Measurements from ENCODE around the gene CLEC2B. TPM values are rescaled to one million over a fixed set of nuclear protein-coding genes. Genes with fewer than 3 reads are reported as not detected.

Gene CLEC2B
- 248 TPM for total RNA-seq

GRCh38 chr12:9869307-9870161, at the start of gene CLEC2B:
Gene CLEC2B (minus strand): TSS chr12:9869354.
- peaks cover 14% of the 10 kb centered on the region for H3K4me1 ChIP-seq (ENCODE audit: insufficient read depth, low read length)
- no peaks in the 10 kb centered on the region for H3K9me3 ChIP-seq (ENCODE audit: low read depth, low read length)
- peak within 1 kb of the TSS; percentile 50 for H3K4me3 ChIP-seq (ENCODE audit: low read length)
- no peaks in the 10 kb centered on the region for H3K27me3 ChIP-seq (ENCODE audit: insufficient read depth, low read length)

- Histone ChIP-seq H3K27me3 (ENCODE audit: insufficient read depth, low read length) (no peaks in the 10 kb centered on the region), H3K4me1 (ENCODE audit: insufficient read depth, low read length) (no peaks in the 10 kb centered on the region), H3K9me3 (ENCODE audit: low read depth, low read length) (peaks cover 21% of the 10 kb centered on the region), H3K4me3 (ENCODE audit: low read length) (no peak overlapping the region)
These were observed 42.6 kb upstream of the CLEC2B start for GRCh38 chr12:9911708-9912107.

GRCh38 chr12:9910716-9911421, 41.7 kb upstream of the CLEC2B start:
- Histone ChIP-seq H3K4me1 (ENCODE audit: insufficient read depth, low read length) (peaks cover 6% of the 10 kb centered on the region), H3K9me3 (ENCODE audit: low read depth, low read length) (peaks cover 21% of the 10 kb centered on the region), H3K27me3 (ENCODE audit: insufficient read depth, low read length) (no peaks in the 10 kb centered on the region), H3K4me3 (ENCODE audit: low read length) (no peak overlapping the region)

GRCh38 chr12:9909724-9910123, 40.6 kb upstream of the CLEC2B start:
- H3K27me3 ChIP-seq (ENCODE audit: insufficient read depth, low read length): no peaks in the 10 kb centered on the region
- H3K9me3 ChIP-seq (ENCODE audit: low read depth, low read length): peaks cover 21% of the 10 kb centered on the region
- H3K4me1 ChIP-seq (ENCODE audit: insufficient read depth, low read length): peaks cover 6% of the 10 kb centered on the region
- H3K4me3 ChIP-seq (ENCODE audit: low read length): no peak overlapping the region

- peaks cover 24% of the 10 kb centered on the region for H3K9me3 ChIP-seq (ENCODE audit: low read depth, low read length)
- H3K4me1 ChIP-seq (ENCODE audit: insufficient read depth, low read length): peaks cover 6% of the 10 kb centered on the region
- no peak overlapping the region for H3K4me3 ChIP-seq (ENCODE audit: low read length)
- H3K27me3 ChIP-seq (ENCODE audit: insufficient read depth, low read length): no peaks in the 10 kb centered on the region
These were observed 39.2 kb upstream of the CLEC2B start for GRCh38 chr12:9908350-9908749.

GRCh38 chr12:9907769-9908168, 38.6 kb upstream of the CLEC2B start:
- peaks cover 6% of the 10 kb centered on the region for H3K4me1 ChIP-seq (ENCODE audit: insufficient read depth, low read length)
- H3K9me3 ChIP-seq (ENCODE audit: low read depth, low read length): peaks cover 30% of the 10 kb centered on the region
- no peaks in the 10 kb centered on the region for H3K27me3 ChIP-seq (ENCODE audit: insufficient read depth, low read length)
- H3K4me3 ChIP-seq (ENCODE audit: low read length): no peak overlapping the region

- Histone ChIP-seq H3K9me3 (ENCODE audit: low read depth, low read length) (peaks cover 33% of the 10 kb centered on the region), H3K4me1 (ENCODE audit: insufficient read depth, low read length) (peaks cover 6% of the 10 kb centered on the region), H3K27me3 (ENCODE audit: insufficient read depth, low read length) (no peaks in the 10 kb centered on the region), H3K4me3 (ENCODE audit: low read length) (no peak overlapping the region)
These were observed 37.7 kb upstream of the CLEC2B start for GRCh38 chr12:9906873-9907272.

- Histone ChIP-seq H3K4me1 (ENCODE audit: insufficient read depth, low read length) (peaks cover 6% of the 10 kb centered on the region), H3K9me3 (ENCODE audit: low read depth, low read length) (peaks cover 12% of the 10 kb centered on the region), H3K27me3 (ENCODE audit: insufficient read depth, low read length) (no peaks in the 10 kb centered on the region), H3K4me3 (ENCODE audit: low read length) (no peak overlapping the region)
These were observed 33.5 kb upstream of the CLEC2B start for GRCh38 chr12:9902539-9903228.

GRCh38 chr12:9900930-9901329, 31.8 kb upstream of the CLEC2B start:
- Histone ChIP-seq H3K4me3 (ENCODE audit: low read length) (no peak overlapping the region), H3K9me3 (ENCODE audit: low read depth, low read length) (peaks cover 12% of the 10 kb centered on the region), H3K4me1 (ENCODE audit: insufficient read depth, low read length) (no peaks in the 10 kb centered on the region), H3K27me3 (ENCODE audit: insufficient read depth, low read length) (no peaks in the 10 kb centered on the region)

GRCh38 chr12:9899209-9899608, 30.1 kb upstream of the CLEC2B start:
- H3K4me3 ChIP-seq (ENCODE audit: low read length): no peak overlapping the region
- H3K9me3 ChIP-seq (ENCODE audit: low read depth, low read length): peaks cover 12% of the 10 kb centered on the region
- no peaks in the 10 kb centered on the region for H3K27me3 ChIP-seq (ENCODE audit: insufficient read depth, low read length)
- no peaks in the 10 kb centered on the region for H3K4me1 ChIP-seq (ENCODE audit: insufficient read depth, low read length)

- H3K4me3 ChIP-seq (ENCODE audit: low read length): no peak overlapping the region
- no peaks in the 10 kb centered on the region for H3K4me1 ChIP-seq (ENCODE audit: insufficient read depth, low read length)
- H3K9me3 ChIP-seq (ENCODE audit: low read depth, low read length): peaks cover 1% of the 10 kb centered on the region
- no peaks in the 10 kb centered on the region for H3K27me3 ChIP-seq (ENCODE audit: insufficient read depth, low read length)
These were observed 28.4 kb upstream of the CLEC2B start for GRCh38 chr12:9897535-9897934.

GRCh38 chr12:9895215-9895971, 26.2 kb upstream of the CLEC2B start:
- Histone ChIP-seq H3K4me3 (ENCODE audit: low read length) (no peak overlapping the region), H3K4me1 (ENCODE audit: insufficient read depth, low read length) (no peaks in the 10 kb centered on the region), H3K9me3 (ENCODE audit: low read depth, low read length) (no peaks in the 10 kb centered on the region), H3K27me3 (ENCODE audit: insufficient read depth, low read length) (no peaks in the 10 kb centered on the region)

- Histone ChIP-seq H3K27me3 (ENCODE audit: insufficient read depth, low read length) (no peaks in the 10 kb centered on the region), H3K4me3 (ENCODE audit: low read length) (no peak overlapping the region), H3K4me1 (ENCODE audit: insufficient read depth, low read length) (no peaks in the 10 kb centered on the region), H3K9me3 (ENCODE audit: low read depth, low read length) (no peaks in the 10 kb centered on the region)
These were observed 19.6 kb upstream of the CLEC2B start for GRCh38 chr12:9888665-9889273.

- no peaks in the 10 kb centered on the region for H3K9me3 ChIP-seq (ENCODE audit: low read depth, low read length)
These were observed 14.0 kb upstream of the CLEC2B start for GRCh38 chr12:9883175-9883574.

More at GRCh38 chr12:9883175-9883574, 14.0 kb upstream of the CLEC2B start:
- Histone ChIP-seq H3K4me1 (ENCODE audit: insufficient read depth, low read length) (no peaks in the 10 kb centered on the region), H3K4me3 (ENCODE audit: low read length) (no peak overlapping the region), H3K27me3 (ENCODE audit: insufficient read depth, low read length) (no peaks in the 10 kb centered on the region)
